Right lobe of liver (tissue), 4 donors: ENCODE measurements around the gene TAB3.

Experiments used
- CTCF ChIP-seq, 4 donors: fragments of 200-600 bp in 3 of 4; fragments of 450-650 bp in 1 of 4; IDR thresholded peaks; one replicate each; pipeline versions ENCODE4 v1.5.1 to v1.8.0; 2016 to 2022; ENCODE audit warnings: antibody characterized with exemption in 4 of 4, mild to moderate bottlenecking in 2 of 4
- POLR2A ChIP-seq: fragments of 450-650 bp; IDR thresholded peaks from one replicate; pipeline ENCODE4 v1.6.1; 2017; ENCODE audit warnings: antibody characterized with exemption, mild to moderate bottlenecking
- donor health status: DM: no; HTN: no; CAD: no.
- donor health status: DM: no; HTN: no; CAD: no.
- donor health status: DM: no; HTN: yes; CAD: no.

GRCh38 chrX:30812326-30812725, 76.7 kb downstream of the TAB3 start:
- TF ChIP-seq CTCF (IDR thresholded peaks at IDR 0.05), result no peak
- TF ChIP-seq POLR2A, result no peak
